ENCODE results near the gene TM6SF1.

Gene TM6SF1

DNA sequence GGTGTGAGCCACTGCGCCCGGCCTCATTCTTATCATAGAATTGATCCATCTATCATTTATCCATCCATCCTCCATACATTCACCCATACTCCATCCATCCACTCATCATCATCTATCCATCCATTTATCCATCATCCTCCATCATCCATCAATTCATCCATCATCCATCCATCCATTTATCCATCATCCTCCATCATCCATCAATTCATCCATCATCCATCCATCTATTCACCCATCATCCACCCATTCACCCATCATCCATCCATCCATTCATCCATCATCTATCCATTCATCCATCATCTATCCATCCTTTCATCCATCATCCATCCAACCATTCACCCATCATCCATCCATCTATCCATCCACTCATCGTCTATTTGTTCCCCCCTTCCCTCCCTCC is 3.7 kb downstream of the TM6SF1 start:
- no peaks in the 10 kb centered on the region for H3K36me3 ChIP-seq (ENCODE audit: low read length)
- no peaks in the 10 kb centered on the region for H4K20me1 ChIP-seq (ENCODE audit: low read depth, low read length)
- H3K27ac ChIP-seq (ENCODE audit: low read depth, low read length) = no peak overlapping the region
- no peaks in the 10 kb centered on the region for H3K9me3 ChIP-seq (ENCODE audit: insufficient read depth, low read length)
- no peaks in the 10 kb centered on the region for H3K27me3 ChIP-seq (ENCODE audit: low read length)
- no peaks in the 10 kb centered on the region for H3K79me2 ChIP-seq (ENCODE audit: insufficient read depth, low read length)
- no peaks in the 10 kb centered on the region for H3K9me2 ChIP-seq (replicated peaks; ENCODE audit: insufficient read depth, low read length)
- H3K9ac ChIP-seq (ENCODE audit: low read length) = no peak overlapping the region
- H3F3A ChIP-seq (ENCODE audit: insufficient read depth) = no peaks in the 10 kb centered on the region
- no peak overlapping the region for H2AFZ ChIP-seq (ENCODE audit: low read depth, low read length, severe bottlenecking)
- H3K4me3 ChIP-seq (ENCODE audit: insufficient read depth, low read length, poor library complexity, severe bottlenecking) = no peak overlapping the region
- no peak overlapping the region for H3K4me2 ChIP-seq (ENCODE audit: low read depth, low read length, poor library complexity, severe bottlenecking)
- TF ChIP-seq EZH2phosphoT487 (conservative IDR thresholded peaks at IDR 0.05; ENCODE audit: low read length) (no peak), CTCF (IDR thresholded peaks at IDR 0.05; ENCODE audit: insufficient read depth, low read length, poor library complexity, severe bottlenecking) (no peak)

DNA sequence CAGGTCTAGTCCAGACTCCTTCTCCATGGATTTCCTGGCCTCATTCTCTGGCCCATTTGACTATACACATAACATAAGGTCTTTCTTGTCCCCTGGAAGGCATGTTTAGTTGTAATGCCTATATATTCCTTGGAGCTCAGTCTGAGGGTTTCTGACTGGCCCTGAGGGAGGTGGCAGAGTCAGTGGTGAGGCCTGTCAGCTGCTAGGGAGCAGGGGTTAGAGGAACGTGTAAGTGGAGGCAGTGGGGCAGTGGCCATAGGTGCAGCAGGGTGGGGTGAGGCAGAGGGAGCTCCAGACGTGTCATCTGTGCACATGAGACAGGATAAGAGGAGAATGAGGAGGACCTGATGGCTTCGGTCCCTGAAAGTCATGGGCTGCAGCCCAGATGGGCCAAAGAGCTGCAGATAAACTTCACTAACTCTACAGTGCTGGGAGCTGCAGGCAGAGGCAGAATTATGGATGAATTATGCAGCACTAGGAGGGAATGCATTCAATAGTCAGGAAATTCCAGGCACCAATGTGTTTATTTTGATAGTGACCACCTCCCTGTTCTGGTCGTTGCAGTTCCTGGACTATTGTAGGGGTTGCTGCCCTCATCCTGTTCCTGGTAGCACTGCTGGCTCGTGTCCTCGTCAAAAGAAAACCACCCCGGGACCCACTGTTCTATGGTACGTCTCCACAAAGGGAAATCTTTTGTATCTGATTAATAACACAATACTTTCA is 4.9 kb downstream of the TM6SF1 start:
- Histone ChIP-seq H3K4me3 (ENCODE audit: insufficient read depth, low read length, poor library complexity, severe bottlenecking) (no peak overlapping the region), H3K9me3 (ENCODE audit: insufficient read depth, low read length) (no peaks in the 10 kb centered on the region), H3K27ac (ENCODE audit: low read depth, low read length) (no peak overlapping the region), H4K20me1 (ENCODE audit: low read depth, low read length) (no peaks in the 10 kb centered on the region), H3F3A (ENCODE audit: insufficient read depth) (no peaks in the 10 kb centered on the region), H3K4me2 (ENCODE audit: low read depth, low read length, poor library complexity, severe bottlenecking) (no peak overlapping the region), H3K36me3 (ENCODE audit: low read length) (no peaks in the 10 kb centered on the region), H2AFZ (ENCODE audit: low read depth, low read length, severe bottlenecking) (no peak overlapping the region), H3K79me2 (ENCODE audit: insufficient read depth, low read length) (no peaks in the 10 kb centered on the region), H3K27me3 (ENCODE audit: low read length) (no peaks in the 10 kb centered on the region), H3K9ac (ENCODE audit: low read length) (no peak overlapping the region), H3K9me2 (replicated peaks; ENCODE audit: insufficient read depth, low read length) (no peaks in the 10 kb centered on the region)
- TF ChIP-seq EZH2phosphoT487 (conservative IDR thresholded peaks at IDR 0.05; ENCODE audit: low read length) (no peak), CTCF (IDR thresholded peaks at IDR 0.05; ENCODE audit: insufficient read depth, low read length, poor library complexity, severe bottlenecking) (no peak)

- no peak overlapping the region for H2AFZ ChIP-seq (ENCODE audit: low read depth, low read length, severe bottlenecking)
- H3K27me3 ChIP-seq (ENCODE audit: low read length) = no peaks in the 10 kb centered on the region
- H3K79me2 ChIP-seq (ENCODE audit: insufficient read depth, low read length) = no peaks in the 10 kb centered on the region
- no peak overlapping the region for H3K4me2 ChIP-seq (ENCODE audit: low read depth, low read length, poor library complexity, severe bottlenecking)
- no peak overlapping the region for H3K27ac ChIP-seq (ENCODE audit: low read depth, low read length)
- no peak overlapping the region for H3K9ac ChIP-seq (ENCODE audit: low read length)
- H4K20me1 ChIP-seq (ENCODE audit: low read depth, low read length) = no peaks in the 10 kb centered on the region
- no peaks in the 10 kb centered on the region for H3K9me3 ChIP-seq (ENCODE audit: insufficient read depth, low read length)
- no peaks in the 10 kb centered on the region for H3K36me3 ChIP-seq (ENCODE audit: low read length)
- H3K4me3 ChIP-seq (ENCODE audit: insufficient read depth, low read length, poor library complexity, severe bottlenecking) = no peak overlapping the region
- no peaks in the 10 kb centered on the region for H3K9me2 ChIP-seq (replicated peaks; ENCODE audit: insufficient read depth, low read length)
- H3F3A ChIP-seq (ENCODE audit: insufficient read depth) = no peaks in the 10 kb centered on the region
- TF ChIP-seq EZH2phosphoT487 (conservative IDR thresholded peaks at IDR 0.05; ENCODE audit: low read length) = no peak
- TF ChIP-seq CTCF (IDR thresholded peaks at IDR 0.05; ENCODE audit: insufficient read depth, low read length, poor library complexity, severe bottlenecking) = no peak
Observed at GRCh38 chr15:83112956-83113299, 5.5 kb downstream of the TM6SF1 start.

All from SU-DHL-6 (cell line).